UCSD-AML1 (cell line): ENCODE data around the gene ONECUT3.
"Not testable (repeated sequence)": the region's sequence is repeated elsewhere in the genome, so short reads cannot be mapped to it uniquely, and the experiment has no call there.

Experiments
- DNase-seq: peaks from one replicate; lab custom pipeline; 2025; ENCODE audit not compliant: unreplicated experiment; lab: John Stamatoyannopoulos, UW

The ONECUT3 gene

DNA sequence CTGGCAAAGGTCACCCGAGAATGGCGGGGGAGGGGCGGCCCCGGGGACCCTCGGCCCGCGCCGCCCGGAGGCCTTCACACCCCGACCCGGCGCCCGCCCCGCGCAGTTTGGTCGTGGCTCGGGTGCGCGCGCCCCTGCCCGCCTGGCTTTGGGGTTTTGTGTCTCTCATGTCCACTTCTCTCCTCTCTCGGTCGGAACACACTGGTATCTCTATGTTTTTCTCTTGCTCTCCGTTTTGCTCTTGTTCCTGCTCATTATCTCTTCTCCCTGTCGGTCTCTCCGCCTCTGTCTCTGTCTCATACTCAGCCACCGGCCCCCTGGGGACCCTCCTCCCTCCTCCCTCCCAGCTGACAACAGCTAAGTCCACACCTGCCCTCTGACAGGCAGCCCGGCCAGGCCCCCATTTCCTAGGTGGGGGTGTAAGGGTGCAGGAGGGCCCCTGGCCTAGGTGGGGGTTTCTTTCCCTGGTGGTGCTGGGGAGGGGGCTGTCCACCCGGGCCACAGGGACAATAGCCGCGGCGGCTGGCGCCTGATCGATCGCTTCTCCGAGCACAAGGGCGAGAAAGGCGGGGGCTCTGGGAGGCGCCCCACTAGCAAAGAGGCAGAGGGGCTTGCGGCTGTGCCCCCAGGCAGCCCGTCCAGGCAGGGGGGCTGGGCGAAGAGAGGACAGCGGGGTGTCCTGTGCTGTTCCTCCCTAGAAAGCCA, 2.3 kb downstream of the ONECUT3 start:
- no peak for DNase-seq

GRCh38 chr19:1756264-1756663, 3.0 kb downstream of the ONECUT3 start:
- no peak for DNase-seq

DNA sequence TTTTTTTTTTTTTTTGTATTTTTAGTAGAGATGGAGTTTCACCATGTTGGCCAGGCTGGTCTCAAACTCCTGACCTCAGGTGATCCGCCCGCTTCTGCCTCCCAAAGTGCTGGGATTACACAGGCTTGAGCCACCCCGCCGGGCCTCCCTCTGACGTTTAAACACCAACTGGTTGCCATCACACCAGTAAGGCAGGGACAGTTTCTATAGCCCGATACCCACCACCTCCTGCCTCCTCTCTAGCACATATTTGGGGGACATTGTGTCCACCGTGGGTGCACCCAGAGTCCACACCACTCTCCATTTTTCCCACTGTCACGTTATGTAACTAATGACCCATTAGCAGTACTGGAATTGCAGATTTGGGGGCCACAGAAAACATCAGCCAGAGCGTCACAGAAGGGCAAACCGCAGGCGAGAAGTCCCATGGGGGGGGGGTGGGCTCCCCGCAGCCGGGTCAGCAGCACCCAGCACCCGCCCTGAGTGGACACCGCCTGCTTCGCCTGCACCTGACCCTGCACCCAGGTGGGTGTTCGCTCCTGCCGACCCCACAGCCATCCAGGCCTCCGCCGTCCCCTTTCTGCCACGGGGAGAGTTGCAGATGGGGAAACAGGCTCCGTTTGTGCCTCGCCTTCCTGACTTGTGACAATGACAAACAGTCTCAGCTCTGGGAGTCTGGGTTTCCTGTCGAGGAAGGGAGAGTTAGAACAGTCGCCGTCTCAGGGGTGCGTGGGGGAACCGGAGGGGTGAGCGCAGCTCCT, 3.6 kb downstream of the ONECUT3 start:
- no peak for DNase-seq

GRCh38 chr19:1757468-1758230, 4.3 kb downstream of the ONECUT3 start:
- no peak for DNase-seq

GRCh38 chr19:1758231-1758577, 4.9 kb downstream of the ONECUT3 start:
- DNase-seq: no peak

- DNase-seq: no peak
Measured at GRCh38 chr19:1758959-1759903, 5.9 kb downstream of the ONECUT3 start.

GRCh38 chr19:1760020-1760419, 6.7 kb downstream of the ONECUT3 start:
- no peak for DNase-seq

GRCh38 chr19:1760786-1761527, 7.7 kb downstream of the ONECUT3 start:
- DNase-seq: not testable (repeated sequence)

DNA sequence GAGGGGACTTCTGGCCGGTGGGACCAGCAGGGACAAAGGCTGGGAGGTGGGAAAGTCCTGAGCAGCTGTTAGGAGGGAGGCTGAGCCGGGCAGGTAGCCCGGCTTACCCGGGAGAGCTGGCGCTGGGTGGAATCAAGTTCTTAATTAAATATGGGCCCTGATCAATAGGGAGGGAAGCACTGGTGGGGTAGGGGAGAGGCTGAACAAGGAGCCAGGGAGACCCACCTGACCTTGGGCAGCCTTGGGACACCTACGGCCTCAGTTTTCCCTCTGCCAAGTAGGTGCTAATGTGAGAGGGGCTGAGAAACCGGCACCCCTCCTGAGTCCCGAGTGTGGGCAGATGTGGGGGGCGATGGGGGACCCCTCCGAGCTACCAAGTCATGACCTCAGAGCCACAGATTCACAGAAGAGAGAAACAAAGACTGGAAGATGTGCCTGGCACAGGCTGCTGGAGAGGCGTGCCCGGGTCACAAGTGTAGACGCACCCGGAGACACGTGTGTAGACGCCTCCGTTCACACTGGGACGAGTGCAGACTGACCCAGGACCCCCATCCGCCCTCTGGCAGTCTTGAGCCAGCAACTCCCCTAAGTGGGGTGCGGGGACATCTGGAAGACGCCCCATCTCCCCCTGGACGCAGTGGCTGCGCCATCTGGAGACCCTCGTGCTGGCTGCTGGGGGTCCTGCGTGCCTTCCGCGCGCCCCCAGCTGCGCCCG, 8.4 kb downstream of the ONECUT3 start:
- DNase-seq: no peak

DNA sequence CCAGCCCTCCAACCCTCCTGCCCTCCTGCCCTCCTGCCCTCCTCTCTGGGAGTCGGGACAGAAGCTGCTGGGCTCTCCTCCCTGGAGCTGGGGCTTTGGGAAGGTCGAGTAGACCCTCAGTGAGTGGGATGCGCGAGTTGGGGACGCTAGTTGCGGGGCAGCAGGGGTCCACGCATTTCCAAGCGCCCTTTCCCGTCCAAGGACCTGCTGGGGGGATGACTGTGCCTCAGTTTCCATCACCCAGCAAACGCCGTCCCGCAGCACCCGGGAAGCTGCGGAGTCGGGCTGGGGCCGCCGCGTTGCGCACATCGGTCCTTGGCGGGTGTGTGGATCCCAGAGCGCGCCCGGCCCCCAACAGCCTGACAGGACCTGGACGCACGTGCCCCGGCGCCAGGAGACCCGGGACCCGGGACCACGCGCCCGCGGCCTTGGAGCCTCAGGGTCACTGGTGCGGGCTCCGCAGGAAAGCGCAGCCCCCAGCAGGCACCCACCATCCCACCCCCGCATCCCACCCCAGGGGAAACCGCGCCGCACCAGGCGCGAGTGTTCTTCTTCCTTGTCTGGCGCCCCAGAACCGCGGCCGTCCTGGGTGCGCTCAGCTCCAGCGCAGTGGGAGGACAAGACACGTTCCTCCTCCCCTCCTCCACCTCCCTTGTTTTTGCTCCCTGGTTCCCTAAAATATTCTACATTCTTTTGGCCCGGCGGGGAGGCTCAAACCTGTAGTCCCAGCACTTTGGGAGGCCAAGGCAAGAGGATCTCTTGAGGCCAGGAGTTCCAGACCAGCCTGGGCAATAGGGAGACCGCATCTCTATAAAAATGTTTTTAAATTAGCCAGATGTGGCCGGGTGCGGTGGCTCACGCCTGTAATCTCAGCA, 9.2 kb downstream of the ONECUT3 start:
- DNase-seq: no peak

- no peak for DNase-seq
Measured at GRCh38 chr19:1763648-1764639, 10.6 kb downstream of the ONECUT3 start.

DNA sequence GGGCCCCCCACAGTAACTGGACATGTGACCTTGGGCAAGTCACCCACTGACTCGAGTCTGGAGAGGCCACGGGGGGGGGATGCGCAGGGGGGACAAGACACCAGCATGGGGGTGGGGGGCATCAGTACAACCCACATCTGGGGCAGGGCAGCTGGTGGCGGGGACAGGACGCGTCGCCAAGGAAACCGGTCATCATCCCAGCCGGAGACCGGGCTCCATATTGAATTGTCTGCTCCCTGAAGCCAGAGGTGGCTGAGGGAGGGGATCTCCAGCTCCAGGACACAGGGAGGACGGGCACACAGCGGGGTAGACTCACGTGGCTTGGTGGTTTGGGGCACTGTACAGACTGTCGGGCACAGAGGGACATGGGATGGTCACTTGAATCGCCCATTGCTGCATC, 11.4 kb downstream of the ONECUT3 start:
- no peak for DNase-seq

DNA sequence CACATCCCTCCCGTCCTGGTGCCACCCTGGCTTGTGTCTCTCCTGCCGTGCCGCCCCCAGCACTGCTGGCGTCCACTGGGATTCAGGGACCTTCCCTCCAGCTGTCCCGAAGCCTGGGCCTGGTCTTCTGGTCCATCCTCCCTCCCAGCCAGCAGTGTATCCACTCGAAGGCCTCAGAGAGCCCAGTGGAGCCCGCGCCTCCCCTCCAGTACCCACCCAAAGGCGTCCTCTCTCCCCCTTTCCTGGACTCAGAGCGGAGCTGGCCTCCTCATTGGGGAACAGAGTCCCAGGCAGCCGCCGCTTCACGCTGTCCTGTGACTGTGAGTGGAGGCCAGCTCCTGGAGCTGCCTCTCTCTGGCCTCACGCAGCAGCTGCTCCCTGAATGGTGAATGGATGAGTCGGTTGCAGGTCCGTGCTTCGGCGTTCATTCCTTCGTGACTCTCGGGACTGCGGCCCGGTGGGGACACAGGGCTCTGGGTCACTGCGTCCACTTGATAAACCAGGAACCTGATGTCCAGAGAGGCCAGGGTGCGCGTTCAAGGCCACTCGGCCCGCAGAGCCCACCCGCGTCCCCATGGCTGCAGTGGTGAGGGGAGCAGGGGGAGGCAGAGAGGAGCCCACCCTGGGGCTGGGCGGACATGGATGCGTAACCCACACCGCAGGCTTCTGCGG, 12.1 kb downstream of the ONECUT3 start:
- no peak for DNase-seq

- DNase-seq: no peak
Measured at GRCh38 chr19:1765904-1766799, 12.8 kb downstream of the ONECUT3 start.

DNA sequence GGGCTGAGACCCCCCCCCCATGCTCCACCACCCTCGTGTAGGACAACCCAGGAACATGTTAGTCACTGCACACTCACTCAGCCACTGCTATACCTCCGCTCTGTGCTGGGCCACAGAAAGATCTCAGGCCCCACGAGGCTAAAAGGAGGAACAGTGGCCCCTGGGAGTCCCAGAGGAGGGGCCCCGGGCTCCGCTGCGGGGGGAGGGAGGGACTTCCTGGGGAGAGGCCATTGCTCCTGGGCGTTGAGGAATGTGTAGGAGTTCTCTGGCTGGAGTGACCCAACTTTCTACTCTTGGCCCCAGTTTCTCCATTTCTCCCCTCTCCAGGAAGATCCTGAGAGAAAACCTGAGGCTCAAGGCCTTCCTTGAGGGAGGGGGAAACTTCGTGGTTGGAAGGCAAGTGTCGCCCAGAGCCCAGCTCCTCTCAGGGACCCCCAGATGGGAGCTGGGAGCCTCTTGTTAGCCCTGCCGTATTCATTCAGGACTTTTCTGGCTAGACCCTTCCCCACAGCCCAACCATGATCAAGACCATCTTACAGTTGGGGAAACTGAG, 13.6 kb downstream of the ONECUT3 start:
- DNase-seq: peak; percentile 69
